HG03378 (cell line): ENCODE results near the gene TMEM183A.
"Not testable (repeated sequence)": the region's sequence is repeated elsewhere in the genome, so short reads cannot be mapped to it uniquely, and the experiment has no call there.

Experiments used
- ATAC-seq: cut with Tn5 transposase; IDR thresholded peaks from one replicate; pipeline ENCODE4 v1.9.1; 2021; ENCODE audit warnings: mild to moderate bottlenecking, moderate library complexity; ENCODE audit not compliant: unreplicated experiment

The TMEM183A gene

GRCh38 chr1:202986120-202986519 is 21.1 kb upstream of the TMEM183A start:
- not testable (repeated sequence) for ATAC-seq

DNA sequence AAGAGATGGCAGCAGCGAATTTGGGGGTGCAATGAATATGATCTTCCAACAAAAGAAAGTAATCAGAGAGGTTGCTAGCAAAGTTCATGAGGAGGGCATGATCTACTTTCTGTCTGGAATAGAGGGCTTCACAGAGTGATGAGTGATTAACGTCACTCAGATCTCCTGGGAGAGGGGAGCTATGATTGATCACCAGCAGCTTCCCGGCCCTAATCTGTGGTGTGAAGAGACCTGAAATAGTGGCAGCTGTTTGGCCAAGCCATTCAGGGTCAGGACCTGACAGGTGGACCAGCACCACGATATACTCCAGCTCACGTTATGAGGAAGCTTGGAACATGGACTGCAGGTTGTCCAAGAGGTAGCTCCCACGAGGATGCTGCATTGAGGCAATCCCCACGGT is 19.9 kb upstream of the TMEM183A start:
- ATAC-seq: no peak

DNA sequence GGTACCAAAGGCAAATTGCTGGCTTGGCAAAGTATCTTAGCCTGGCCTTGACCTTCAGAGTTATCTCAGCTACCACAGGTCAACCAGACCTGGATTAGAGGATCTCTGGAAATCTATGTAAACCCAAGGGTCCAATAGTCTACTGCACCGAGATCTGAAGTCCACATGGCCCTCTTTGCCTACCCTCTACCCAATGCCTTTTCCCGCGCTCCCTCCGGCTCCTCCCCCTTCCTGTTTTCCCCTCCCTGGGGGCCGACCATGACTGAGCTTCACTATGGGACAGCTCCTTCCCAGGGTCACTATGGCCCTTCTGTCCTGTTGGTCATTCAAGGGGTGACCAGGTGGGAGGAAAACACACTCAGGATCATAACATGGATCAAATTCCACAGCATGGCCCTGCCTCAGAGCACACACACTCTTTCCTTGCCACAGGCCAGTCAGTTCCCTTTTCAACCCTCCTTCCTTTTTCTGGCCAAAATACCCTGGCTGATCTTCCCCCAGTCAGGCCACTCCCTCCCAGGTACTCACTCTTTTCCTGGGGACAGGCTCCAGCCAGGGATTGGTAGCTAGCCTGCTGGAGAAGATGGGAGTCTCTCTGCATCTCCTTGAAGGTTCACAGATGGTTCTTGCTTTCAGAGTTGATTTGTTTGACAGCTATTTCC is 19.1 kb upstream of the TMEM183A start:
- ATAC-seq: no peak

DNA sequence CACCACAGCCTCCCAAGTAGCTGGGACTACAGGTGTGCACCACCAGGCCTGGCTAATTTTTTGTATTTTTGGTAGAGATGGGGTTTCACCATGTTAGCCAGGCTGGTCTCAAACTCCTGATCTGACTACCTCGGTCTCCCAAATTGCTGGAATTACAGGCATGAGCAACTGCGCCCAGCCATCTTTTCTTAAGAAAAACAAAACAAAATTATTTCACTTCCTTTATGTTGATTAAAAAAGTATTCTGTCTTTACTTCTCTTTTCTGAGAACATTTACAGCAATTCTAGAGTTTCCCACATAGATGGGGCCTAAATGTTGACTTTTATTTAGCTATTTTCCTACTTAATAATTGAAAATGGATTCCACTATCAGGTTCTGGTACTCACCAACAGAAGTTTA is 17.3 kb upstream of the TMEM183A start:
- no peak for ATAC-seq

DNA sequence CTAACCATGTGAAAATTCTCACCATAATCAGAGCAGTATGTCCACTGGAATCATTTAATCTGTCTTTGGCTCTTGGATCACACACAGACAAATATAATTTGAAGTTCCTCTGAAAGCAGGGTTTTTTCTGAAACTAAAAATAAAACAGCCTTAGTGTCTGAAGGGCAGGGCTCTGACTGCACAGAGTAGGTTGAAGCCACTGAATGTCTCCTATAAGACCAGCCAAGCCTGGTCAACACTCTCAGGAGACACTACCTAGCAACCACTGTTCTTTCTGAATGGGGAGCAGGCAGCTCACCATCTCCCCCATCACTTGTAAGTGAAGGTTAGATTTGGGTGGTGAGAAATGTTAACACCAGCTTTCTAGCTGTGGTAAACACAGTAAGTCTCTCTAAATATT is 16.1 kb upstream of the TMEM183A start:
- no peak for ATAC-seq

GRCh38 chr1:202994756-202995155 is 12.4 kb upstream of the TMEM183A start:
- ATAC-seq: no peak

- ATAC-seq: no peak
Observed at GRCh38 chr1:202998836-202999750, 8.1 kb upstream of the TMEM183A start.

- ATAC-seq: no peak
Observed at GRCh38 chr1:203000217-203000944, 6.8 kb upstream of the TMEM183A start.

DNA sequence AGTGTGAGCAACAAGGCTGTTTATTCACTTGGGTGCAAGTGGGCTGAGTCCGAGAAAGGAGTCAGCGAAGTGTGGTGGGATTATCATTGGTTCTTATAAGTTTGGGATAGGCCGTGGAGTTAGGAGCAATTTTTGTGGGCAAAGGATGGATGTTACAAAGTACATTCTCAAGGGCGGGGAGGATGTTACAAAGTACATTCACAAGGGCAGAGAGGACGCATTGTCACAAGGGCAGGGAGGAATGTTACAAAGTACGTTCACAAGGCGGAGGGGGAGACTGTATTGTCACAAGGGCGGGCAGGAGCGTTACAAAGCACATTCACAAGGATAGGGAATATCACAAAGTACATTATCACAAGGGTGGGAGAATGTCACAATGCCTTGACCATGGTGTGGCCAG is 5.2 kb upstream of the TMEM183A start:
- no peak for ATAC-seq

DNA sequence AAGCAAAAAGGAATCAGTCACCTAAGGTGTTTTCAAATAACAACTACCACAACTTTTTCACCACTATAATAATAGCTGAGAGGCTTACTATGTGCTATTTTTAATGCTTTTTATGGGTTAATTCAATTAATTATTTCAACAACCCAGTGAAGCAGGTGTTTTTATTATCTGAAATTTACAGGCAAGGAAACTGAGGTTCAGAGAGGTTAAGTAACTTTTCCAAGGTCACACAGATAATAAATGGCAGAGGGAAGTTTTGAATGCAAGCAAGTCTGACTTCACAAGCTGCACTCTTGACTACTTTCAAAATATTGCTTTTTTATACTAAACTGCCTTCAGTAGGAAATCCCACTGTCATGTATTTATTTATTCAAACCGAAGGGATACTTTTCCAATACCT is 4.2 kb upstream of the TMEM183A start:
- ATAC-seq: no peak

- ATAC-seq: not testable (repeated sequence)
Observed at GRCh38 chr1:203005395-203006142, 1.6 kb upstream of the TMEM183A start.

- no peak for ATAC-seq
Observed at GRCh38 chr1:203009185-203009584, 2.0 kb downstream of the TMEM183A start.

- ATAC-seq: no peak
Observed at GRCh38 chr1:203011582-203011981, 4.4 kb downstream of the TMEM183A start.

DNA sequence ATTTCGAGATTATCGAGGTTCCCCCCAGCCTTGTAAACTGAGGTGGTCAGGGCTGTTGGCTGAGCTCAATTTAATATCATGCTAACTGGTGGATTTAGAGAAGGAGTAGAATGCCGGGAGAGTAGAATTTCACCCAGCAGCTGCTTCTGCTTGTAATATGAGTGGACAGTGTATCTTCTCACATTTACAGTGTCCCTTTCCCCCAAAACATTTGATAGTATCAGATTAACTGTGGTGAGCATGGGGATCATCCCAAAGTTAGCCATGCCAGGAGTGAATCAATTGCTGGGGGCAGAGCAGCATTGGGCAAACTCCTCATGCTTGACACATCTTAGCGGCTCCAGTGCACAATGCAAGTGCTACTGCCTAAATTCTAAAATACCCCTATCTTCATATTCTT is 9.9 kb downstream of the TMEM183A start:
- ATAC-seq: no peak

GRCh38 chr1:203017692-203018091 is 10.5 kb downstream of the TMEM183A start:
- ATAC-seq: no peak

GRCh38 chr1:203022855-203023254 is 15.7 kb downstream of the TMEM183A start:
- not testable (repeated sequence) for ATAC-seq

GRCh38 chr1:203025686-203026030 is 18.5 kb downstream of the TMEM183A start:
- no peak for ATAC-seq

DNA sequence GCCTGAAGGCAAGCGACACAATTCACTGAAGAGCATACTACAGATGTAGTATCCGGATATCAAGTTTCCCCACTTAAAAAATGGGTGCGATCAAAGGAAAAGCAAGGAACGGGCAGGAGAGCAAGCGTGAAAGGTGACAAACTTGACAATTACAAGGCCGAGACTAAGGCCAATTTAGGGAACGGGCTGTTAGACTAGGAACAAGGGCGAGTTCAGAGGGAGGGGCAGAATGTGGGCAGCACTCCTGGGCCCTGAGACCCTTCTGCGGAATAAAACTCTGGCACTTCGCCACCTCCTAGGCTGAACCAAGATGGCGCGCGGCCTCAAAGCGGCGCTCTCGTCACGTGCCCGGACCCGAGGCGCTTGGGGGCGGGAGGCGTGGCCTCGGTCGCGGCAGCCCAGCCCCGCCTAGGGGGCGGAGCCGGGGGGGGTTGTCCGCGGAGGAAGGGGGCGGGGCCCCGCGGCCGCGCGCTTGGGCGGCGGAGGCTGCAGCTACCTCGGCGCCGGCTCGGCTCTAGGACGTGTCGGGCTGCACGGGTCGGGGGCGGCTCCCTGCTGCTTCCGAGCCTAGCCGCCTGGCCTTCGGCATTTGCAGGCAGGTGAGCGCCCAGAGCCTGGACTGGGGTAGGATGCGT is 19.0 kb downstream of the TMEM183A start, which contains the start of gene PPFIA4:
TSS of gene PPFIA4 (plus strand) at position 461 of the 635 bp plus-strand sequence. CDS start 12,518 bp downstream, outside the sequence.
- peak; percentile 51 for ATAC-seq

GRCh38 chr1:203026666-203027663 is 19.8 kb downstream of the TMEM183A start:
- peak; percentile 34 for ATAC-seq
